SU-DHL-6 (cell line): Measurements from ENCODE around the gene HELZ.

Experiments
- CTCF ChIP-seq: fragments of 200-600 bp; sonication (generic); IDR thresholded peaks from one replicate; pipeline ENCODE4 v1.5.1; 2017; ENCODE audit warnings: antibody characterized with exemption, mild to moderate bottlenecking, low read length, moderate library complexity; ENCODE audit not compliant: insufficient read depth, poor library complexity, severe bottlenecking
- EZH2phosphoT487 ChIP-seq: fragments of 200-600 bp; sonication (generic), shearing (Covaris generic); conservative IDR thresholded peaks from 2 replicates; pipeline ENCODE4 v1.6.1; 2018; ENCODE audit warnings: mild to moderate bottlenecking, antibody characterized with exemption, low read length, moderate library complexity, mixed read lengths

GRCh38 chr17:67248291-67248690 lies 3.3 kb upstream of the HELZ start:
- no peak for TF ChIP-seq CTCF
- TF ChIP-seq EZH2phosphoT487, result no peak
